Measurements from ENCODE around the gene MEF2C. TPM values are rescaled to one million over a fixed set of nuclear protein-coding genes. Genes with fewer than 3 reads are reported as not detected.

Gene MEF2C
- total and polyA plus RNA-seq, 2 donors (not counting 1 experiment from before 2014, with no cell fraction given): 12.2 to 15.7 TPM

GRCh38 chr5:88768411-88768810 is 114.6 kb downstream of the MEF2C start:
- no peak overlapping the region for H3K4me2 ChIP-seq (ENCODE audit: extremely low read depth, insufficient read depth, low read length)
- H4K20me1 ChIP-seq (ENCODE audit: control insufficient read depth, extremely low read depth, insufficient read depth, low read length): no peaks in the 10 kb centered on the region
- H3K27ac ChIP-seq (ENCODE audit: insufficient read depth, low read length): no peak overlapping the region
- H3K9me3 ChIP-seq (ENCODE audit: control insufficient read depth, insufficient read depth, low read depth, low read length): no peaks in the 10 kb centered on the region
- no peak overlapping the region for H2AFZ ChIP-seq (ENCODE audit: low read length)
- TF ChIP-seq EZH2 (IDR thresholded peaks at IDR 0.05; ENCODE audit: low read length, missing control alignments) (no peak), CTCF (conservative IDR thresholded peaks at IDR 0.05 in 1 of 2, IDR thresholded peaks at IDR 0.05 in 1 of 2; ENCODE audit: low read depth in 1 of 2, low read length in 2 of 2) (no peak)
- no peak overlapping the region for H3K9ac ChIP-seq (ENCODE audit: insufficient read depth, low read length)
- no peaks in the 10 kb centered on the region for H3K27me3 ChIP-seq (ENCODE audit: control insufficient read depth, insufficient read depth, low read length)
- H3K4me1 ChIP-seq (ENCODE audit: control insufficient read depth, extremely low read depth, insufficient read depth, low read length): no peaks in the 10 kb centered on the region
- no peaks in the 10 kb centered on the region for H3K79me2 ChIP-seq (ENCODE audit: control insufficient read depth, insufficient read depth, low read length)
- H3K36me3 ChIP-seq (ENCODE audit: control insufficient read depth, insufficient read depth, low read length): peaks cover 2% of the 10 kb centered on the region
- no peak for DNase-seq (ENCODE audit: low read depth in 2 of 2)
- no peak overlapping the region for H3K4me3 ChIP-seq (replicated peaks in 1 of 4; ENCODE audit: control extremely low read depth in 1 of 4, insufficient read depth in 1 of 4, low read depth in 3 of 4, low read length in 4 of 4)

DNA sequence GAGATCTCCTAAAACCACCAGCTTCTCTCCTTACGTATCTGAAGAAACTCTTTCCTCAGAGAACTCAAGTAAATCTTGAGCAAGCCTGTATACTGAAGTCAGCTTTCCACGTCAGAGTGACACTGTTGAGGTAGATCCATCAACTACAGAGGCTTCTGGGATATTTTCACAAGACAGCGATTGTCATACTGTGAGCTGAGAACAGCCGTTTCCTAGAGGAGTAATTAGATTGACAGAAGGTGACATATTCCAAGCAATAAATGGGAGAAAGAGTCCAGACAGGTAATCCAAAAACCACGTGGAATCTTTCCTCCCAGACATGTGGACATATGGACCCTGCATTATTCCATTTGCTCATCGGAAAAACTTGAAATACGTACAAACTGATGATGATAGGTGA is 117.2 kb downstream of the MEF2C start:
- H3K9ac ChIP-seq (ENCODE audit: insufficient read depth, low read length): no peak overlapping the region
- H3K27me3 ChIP-seq (ENCODE audit: control insufficient read depth, insufficient read depth, low read length): no peaks in the 10 kb centered on the region
- no peaks in the 10 kb centered on the region for H3K4me1 ChIP-seq (ENCODE audit: control insufficient read depth, extremely low read depth, insufficient read depth, low read length)
- no peak for DNase-seq (ENCODE audit: low read depth in 2 of 2)
- TF ChIP-seq CTCF (conservative IDR thresholded peaks at IDR 0.05 in 1 of 2, IDR thresholded peaks at IDR 0.05 in 1 of 2; ENCODE audit: low read depth in 1 of 2, low read length in 2 of 2) (no peak), EZH2 (IDR thresholded peaks at IDR 0.05; ENCODE audit: low read length, missing control alignments) (no peak)
- no peak overlapping the region for H2AFZ ChIP-seq (ENCODE audit: low read length)
- H3K36me3 ChIP-seq (ENCODE audit: control insufficient read depth, insufficient read depth, low read length): no peaks in the 10 kb centered on the region
- no peaks in the 10 kb centered on the region for H3K79me2 ChIP-seq (ENCODE audit: control insufficient read depth, insufficient read depth, low read length)
- no peak overlapping the region for H3K4me3 ChIP-seq (replicated peaks in 1 of 4; ENCODE audit: control extremely low read depth in 1 of 4, insufficient read depth in 1 of 4, low read depth in 3 of 4, low read length in 4 of 4)
- no peak overlapping the region for H3K4me2 ChIP-seq (ENCODE audit: extremely low read depth, insufficient read depth, low read length)
- H4K20me1 ChIP-seq (ENCODE audit: control insufficient read depth, extremely low read depth, insufficient read depth, low read length): no peaks in the 10 kb centered on the region
- H3K27ac ChIP-seq (ENCODE audit: insufficient read depth, low read length): no peak overlapping the region
- H3K9me3 ChIP-seq (ENCODE audit: control insufficient read depth, insufficient read depth, low read depth, low read length): no peaks in the 10 kb centered on the region

- Histone ChIP-seq H3K27ac (ENCODE audit: insufficient read depth, low read length) (no peak overlapping the region), H3K4me3 (replicated peaks in 1 of 4; ENCODE audit: control extremely low read depth in 1 of 4, insufficient read depth in 1 of 4, low read depth in 3 of 4, low read length in 4 of 4) (no peak overlapping the region), H2AFZ (ENCODE audit: low read length) (no peak overlapping the region), H4K20me1 (ENCODE audit: control insufficient read depth, extremely low read depth, insufficient read depth, low read length) (no peaks in the 10 kb centered on the region), H3K4me1 (ENCODE audit: control insufficient read depth, extremely low read depth, insufficient read depth, low read length) (no peaks in the 10 kb centered on the region), H3K4me2 (ENCODE audit: extremely low read depth, insufficient read depth, low read length) (no peak overlapping the region), H3K27me3 (ENCODE audit: control insufficient read depth, insufficient read depth, low read length) (no peaks in the 10 kb centered on the region), H3K79me2 (ENCODE audit: control insufficient read depth, insufficient read depth, low read length) (no peaks in the 10 kb centered on the region), H3K9me3 (ENCODE audit: control insufficient read depth, insufficient read depth, low read depth, low read length) (no peaks in the 10 kb centered on the region), H3K36me3 (ENCODE audit: control insufficient read depth, insufficient read depth, low read length) (no peaks in the 10 kb centered on the region), H3K9ac (ENCODE audit: insufficient read depth, low read length) (no peak overlapping the region)
- TF ChIP-seq EZH2 (IDR thresholded peaks at IDR 0.05; ENCODE audit: low read length, missing control alignments) (no peak), CTCF (conservative IDR thresholded peaks at IDR 0.05 in 1 of 2, IDR thresholded peaks at IDR 0.05 in 1 of 2; ENCODE audit: low read depth in 1 of 2, low read length in 2 of 2) (no peak)
- no peak for DNase-seq (ENCODE audit: low read depth in 2 of 2)
These were observed 117.8 kb downstream of the MEF2C start for GRCh38 chr5:88765171-88765570.
